Panc1 (cell line): ENCODE data around the gene NPHP4. TPM values are rescaled to one million over a fixed set of nuclear protein-coding genes. Genes with fewer than 3 reads are reported as not detected.

Experiments used
- ATAC-seq: fragments of 200-7000 bp; cut with Tn5 transposase; 2 replicates; pipeline ENCODE4 v1.9.1; 2020; ENCODE audit warnings: mild to moderate bottlenecking, moderate library complexity
- BruUV-seq: library from RNA; stranded (reverse); fragments of 400-500 nt; replicated peaks from 2 replicates; lab custom pipeline; 2021; lab: Mats Ljungman, UMichigan
- CTCF ChIA-PET: fragments of 300-600 bp; sonication (Branson Sonifier 250); formaldehyde crosslinking; loops from one replicate; lab custom pipeline; 2022; ENCODE audit warnings: antibody characterized with exemption; lab: Charles Lee
- POLR2A ChIA-PET: fragments of 300-600 bp; sonication (Branson Sonifier 250); formaldehyde crosslinking; loops from one replicate; lab custom pipeline; 2022; ENCODE audit warnings: antibody characterized with exemption; lab: Charles Lee
- DNase-seq: peaks from one replicate; pipeline ENCODE4 v3.0.0-alpha.2; 2010; ENCODE audit warnings: low read depth, low spot score
- H3K27ac ChIP-seq: 2 replicates; pipeline ENCODE4 v1.5.1; 2011; ENCODE audit warnings: mild to moderate bottlenecking, low read length, inconsistent platforms
- H3K27me3 ChIP-seq: fragments of 200-500 bp; sonication (Bioruptor generic); 2 replicates; pipeline ENCODE4 v1.6.0; 2014; ENCODE audit warnings: low read length, inconsistent platforms; ENCODE audit not compliant: control insufficient read depth, insufficient read depth
- H3K36me3 ChIP-seq: fragments of 200-500 bp; sonication (Bioruptor generic); 2 replicates; pipeline ENCODE4 v1.5.1; 2014; ENCODE audit warnings: inconsistent platforms, mild to moderate bottlenecking, low read length, moderate library complexity; ENCODE audit not compliant: control insufficient read depth, insufficient read depth
- H3K4me1 ChIP-seq: 2 replicates; pipeline ENCODE4 v1.5.1; 2011; ENCODE audit warnings: inconsistent platforms, mild to moderate bottlenecking, low read length, moderate library complexity; ENCODE audit not compliant: control insufficient read depth, insufficient read depth
- H3K4me3 ChIP-seq, 2 experiments: 2 replicates each; pipeline ENCODE4 v1.5.1; 2011 to 2012; ENCODE audit warnings: low read depth in 2 of 2, low read length in 2 of 2, mild to moderate bottlenecking in 2 of 2, inconsistent platforms in 1 of 2, moderate library complexity in 1 of 2
- H3K9me3 ChIP-seq: fragments of 200-500 bp; sonication (Bioruptor generic); 2 replicates; pipeline ENCODE4 v1.5.1; 2014; ENCODE audit warnings: low read depth, mild to moderate bottlenecking, inconsistent platforms, low read length, moderate library complexity; ENCODE audit not compliant: control insufficient read depth, insufficient read depth
- POLR2AphosphoS5 ChIP-seq: IDR thresholded peaks from 2 replicates; pipeline ENCODE4 v1.6.1; 2012; ENCODE audit warnings: mild to moderate bottlenecking, low read depth, low read length, moderate library complexity
- SIN3A ChIP-seq: IDR thresholded peaks from 2 replicates; pipeline ENCODE4 v1.6.1; 2012; ENCODE audit warnings: low read depth, mild to moderate bottlenecking, low read length, moderate library complexity, borderline replicate concordance; ENCODE audit not compliant: insufficient read depth
- TCF7L2 ChIP-seq: IDR thresholded peaks from 2 replicates; pipeline ENCODE4 v1.6.1; 2011; ENCODE audit warnings: mild to moderate bottlenecking, low read depth, low read length, inconsistent platforms
- in situ Hi-C: cut with HindIII; loops from 2 replicates; pipeline ENCODE4 v1.10.0; 2016; ENCODE audit warnings: low sequenced_read_pairs, low pct_unique_long_range_greater_than_20kb
- intact Hi-C: fragments of 100-400 bp; cut with micrococcal nuclease; formaldehyde crosslinking; loops from one replicate; pipeline ENCODE4 v1.10.0; 2022; ENCODE audit not compliant: unreplicated experiment
- total RNA-seq: library from RNA; stranded (reverse); gene quantifications from one replicate; pipeline ENCODE4 v1.2.1, GENCODE V29; 2021; ENCODE audit not compliant: unreplicated experiment
- TF ChIP-seq, protein P1 (sequence below), 2 experiments: IDR thresholded peaks; 2 replicates each; pipeline ENCODE4 v1.6.1; 2011 to 2012; ENCODE audit warnings: low read depth in 2 of 2, control low read depth in 1 of 2, low read length in 1 of 2, mild to moderate bottlenecking in 1 of 2, moderate library complexity in 1 of 2; ENCODE audit not compliant: insufficient read depth in 1 of 2
- TF ChIP-seq, protein P2 (sequence below): fragments of 450-650 bp; IDR thresholded peaks from 2 replicates; pipeline ENCODE4 v1.5.1; 2017; ENCODE audit warnings: mild to moderate bottlenecking

NPHP4 gene
- total RNA-seq, 1 experiment from 2014 or later, result 20.1 TPM

DNA sequence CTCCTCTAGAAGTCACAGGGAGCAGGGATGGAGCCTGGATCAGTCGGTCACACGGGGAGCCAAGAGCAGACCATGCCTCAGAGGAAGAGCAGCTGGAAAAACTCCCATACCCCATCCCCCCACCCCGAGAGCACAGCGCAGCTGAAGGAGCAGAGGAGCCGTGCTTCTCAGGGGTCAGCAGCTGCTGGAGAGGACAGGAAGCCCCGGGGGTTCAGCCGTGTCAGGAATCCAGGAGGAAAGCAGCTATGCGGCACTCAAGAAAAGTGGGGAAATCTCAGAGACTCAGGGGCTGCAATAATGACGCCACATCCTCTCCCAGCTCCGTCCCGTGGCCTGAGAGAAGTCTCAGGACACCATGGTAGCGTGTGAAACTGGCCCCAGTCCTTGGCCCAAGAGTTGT is 102.3 kb downstream of the NPHP4 start:
- no peak overlapping the region for H3K4me3 ChIP-seq
- BruUV-seq, result no TSS peak
- ChIA-PET POLR2A (no interaction called here), CTCF (no interaction called here)
- H3K4me1 ChIP-seq, result no peaks in the 10 kb centered on the region
- no peaks in the 10 kb centered on the region for H3K36me3 ChIP-seq
- in situ Hi-C loops, result no loop called here
- TF ChIP-seq SIN3A (no peak), TCF7L2 (no peak)
- TF ChIP-seq, protein P1, sequence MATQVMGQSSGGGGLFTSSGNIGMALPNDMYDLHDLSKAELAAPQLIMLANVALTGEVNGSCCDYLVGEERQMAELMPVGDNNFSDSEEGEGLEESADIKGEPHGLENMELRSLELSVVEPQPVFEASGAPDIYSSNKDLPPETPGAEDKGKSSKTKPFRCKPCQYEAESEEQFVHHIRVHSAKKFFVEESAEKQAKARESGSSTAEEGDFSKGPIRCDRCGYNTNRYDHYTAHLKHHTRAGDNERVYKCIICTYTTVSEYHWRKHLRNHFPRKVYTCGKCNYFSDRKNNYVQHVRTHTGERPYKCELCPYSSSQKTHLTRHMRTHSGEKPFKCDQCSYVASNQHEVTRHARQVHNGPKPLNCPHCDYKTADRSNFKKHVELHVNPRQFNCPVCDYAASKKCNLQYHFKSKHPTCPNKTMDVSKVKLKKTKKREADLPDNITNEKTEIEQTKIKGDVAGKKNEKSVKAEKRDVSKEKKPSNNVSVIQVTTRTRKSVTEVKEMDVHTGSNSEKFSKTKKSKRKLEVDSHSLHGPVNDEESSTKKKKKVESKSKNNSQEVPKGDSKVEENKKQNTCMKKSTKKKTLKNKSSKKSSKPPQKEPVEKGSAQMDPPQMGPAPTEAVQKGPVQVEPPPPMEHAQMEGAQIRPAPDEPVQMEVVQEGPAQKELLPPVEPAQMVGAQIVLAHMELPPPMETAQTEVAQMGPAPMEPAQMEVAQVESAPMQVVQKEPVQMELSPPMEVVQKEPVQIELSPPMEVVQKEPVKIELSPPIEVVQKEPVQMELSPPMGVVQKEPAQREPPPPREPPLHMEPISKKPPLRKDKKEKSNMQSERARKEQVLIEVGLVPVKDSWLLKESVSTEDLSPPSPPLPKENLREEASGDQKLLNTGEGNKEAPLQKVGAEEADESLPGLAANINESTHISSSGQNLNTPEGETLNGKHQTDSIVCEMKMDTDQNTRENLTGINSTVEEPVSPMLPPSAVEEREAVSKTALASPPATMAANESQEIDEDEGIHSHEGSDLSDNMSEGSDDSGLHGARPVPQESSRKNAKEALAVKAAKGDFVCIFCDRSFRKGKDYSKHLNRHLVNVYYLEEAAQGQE (IDR thresholded peaks at IDR 0.05; ENCODE audit: insufficient read depth in 1 of 2, low read depth in 2 of 2, low read length in 1 of 2), result no peak
- H3K27me3 ChIP-seq, result no peaks in the 10 kb centered on the region
- ATAC-seq, result no peak
- H3K27ac ChIP-seq, result no peak overlapping the region
- no peaks in the 10 kb centered on the region for H3K9me3 ChIP-seq
- intact Hi-C loops, result no loop called here
- no peak for DNase-seq

DNA sequence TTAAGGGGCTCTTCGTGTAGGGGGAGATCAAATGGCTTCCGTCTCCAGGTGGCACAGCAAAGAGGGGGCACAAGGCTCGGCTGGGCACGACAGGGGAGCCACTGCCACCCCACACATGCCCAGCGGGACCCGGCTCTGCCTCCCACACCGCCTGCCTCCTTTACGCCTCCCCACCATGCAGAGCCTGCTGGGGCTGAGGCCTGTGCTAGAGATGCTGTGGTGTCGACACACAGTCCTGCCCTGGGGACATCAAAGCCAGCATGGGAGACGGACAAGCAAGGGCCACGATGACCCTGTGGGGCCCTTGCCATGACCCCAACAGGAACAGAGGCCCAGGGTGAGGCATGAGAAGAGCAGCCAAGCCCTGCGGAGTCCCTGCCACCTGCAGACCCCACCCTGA is 102.8 kb downstream of the NPHP4 start:
- no peaks in the 10 kb centered on the region for H3K27me3 ChIP-seq
- POLR2A ChIA-PET, result no interaction called here
- no peak for ATAC-seq
- no peak for TF ChIP-seq SIN3A
- TF ChIP-seq POLR2AphosphoS5, result no peak
- TF ChIP-seq, protein P1 (IDR thresholded peaks at IDR 0.05; ENCODE audit: insufficient read depth in 1 of 2, low read depth in 2 of 2, low read length in 1 of 2), result no peak
- no peak for TF ChIP-seq TCF7L2
- TF ChIP-seq, protein P2, sequence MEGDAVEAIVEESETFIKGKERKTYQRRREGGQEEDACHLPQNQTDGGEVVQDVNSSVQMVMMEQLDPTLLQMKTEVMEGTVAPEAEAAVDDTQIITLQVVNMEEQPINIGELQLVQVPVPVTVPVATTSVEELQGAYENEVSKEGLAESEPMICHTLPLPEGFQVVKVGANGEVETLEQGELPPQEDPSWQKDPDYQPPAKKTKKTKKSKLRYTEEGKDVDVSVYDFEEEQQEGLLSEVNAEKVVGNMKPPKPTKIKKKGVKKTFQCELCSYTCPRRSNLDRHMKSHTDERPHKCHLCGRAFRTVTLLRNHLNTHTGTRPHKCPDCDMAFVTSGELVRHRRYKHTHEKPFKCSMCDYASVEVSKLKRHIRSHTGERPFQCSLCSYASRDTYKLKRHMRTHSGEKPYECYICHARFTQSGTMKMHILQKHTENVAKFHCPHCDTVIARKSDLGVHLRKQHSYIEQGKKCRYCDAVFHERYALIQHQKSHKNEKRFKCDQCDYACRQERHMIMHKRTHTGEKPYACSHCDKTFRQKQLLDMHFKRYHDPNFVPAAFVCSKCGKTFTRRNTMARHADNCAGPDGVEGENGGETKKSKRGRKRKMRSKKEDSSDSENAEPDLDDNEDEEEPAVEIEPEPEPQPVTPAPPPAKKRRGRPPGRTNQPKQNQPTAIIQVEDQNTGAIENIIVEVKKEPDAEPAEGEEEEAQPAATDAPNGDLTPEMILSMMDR, result no peak
- no TSS peak for BruUV-seq
- CTCF ChIA-PET, result no interaction called here
- H3K27ac ChIP-seq, result no peak overlapping the region
- H3K36me3 ChIP-seq, result no peaks in the 10 kb centered on the region
- no peaks in the 10 kb centered on the region for H3K4me1 ChIP-seq
- DNase-seq, result no peak
- no peaks in the 10 kb centered on the region for H3K9me3 ChIP-seq
- intact Hi-C loops (no loop called here), in situ Hi-C loops (no loop called here)
- no peak overlapping the region for H3K4me3 ChIP-seq
